Adrenal gland (tissue), 12 donors: ENCODE measurements around the gene PRRC2A. TPM values are rescaled to one million over a fixed set of nuclear protein-coding genes. Genes with fewer than 3 reads are reported as not detected.

ENCODE experiments used
- DNase-seq, 7 donors: peaks; one replicate each; pipeline ENCODE4 v3.0.0-alpha.2; 2019 to 2020
- H3K27ac ChIP-seq, 5 donors: fragments of 200-600 bp; sonication (generic) in 4 of 5; 1 replicate in 3 of 5; 2 replicates in 2 of 5; pipeline versions ENCODE4 v1.5.1 to v1.8.0; 2016 to 2020; ENCODE audit warnings: mild to moderate bottlenecking in 1 of 5
- H3K27me3 ChIP-seq: fragments of 200-600 bp; 2 replicates; pipeline ENCODE4 v1.8.0; 2021
- H3K36me3 ChIP-seq, 2 donors: fragments of 200-600 bp; replicated peaks in 1 of 2; 1 replicate in 1 of 2; 2 replicates in 1 of 2; pipeline versions ENCODE4 v1.5.1 to v1.8.0; 2018 to 2022
- H3K4me1 ChIP-seq, 2 donors: fragments of 200-600 bp; replicated peaks in 1 of 2; 1 replicate in 1 of 2; 2 replicates in 1 of 2; pipeline versions ENCODE4 v1.5.1 to v1.8.0; 2018 to 2021
- H3K4me3 ChIP-seq, 4 donors: fragments of 200-600 bp; sonication (generic) in 3 of 4; one replicate each; pipeline ENCODE4 v1.5.1; 2016 to 2018
- H3K9me3 ChIP-seq, 3 donors: fragments of 200-600 bp; sonication (generic) in 1 of 3; replicated peaks in 1 of 3; 1 replicate in 2 of 3; 2 replicates in 1 of 3; pipeline versions ENCODE4 v1.5.1 to v1.8.0; 2016 to 2021
- CTCF ChIP-seq, 6 experiments: fragments of 450-650 bp in 4 of 6; fragments of 200-600 bp in 2 of 6; sonication (generic) in 1 of 6; IDR thresholded peaks; 1 replicate in 5 of 6; 2 replicates in 1 of 6; pipeline versions ENCODE4 v1.5.1 to v1.8.0; 2016 to 2021; ENCODE audit warnings: antibody characterized with exemption in 6 of 6, mild to moderate bottlenecking in 2 of 6, moderate library complexity in 1 of 6
- POLR2A ChIP-seq, 2 donors: fragments of 450-650 bp; IDR thresholded peaks; one replicate each; pipeline ENCODE4 v1.6.1; 2017; ENCODE audit warnings: antibody characterized with exemption in 2 of 2, mild to moderate bottlenecking in 2 of 2, moderate library complexity in 1 of 2
- WGBS, 4 donors: extraction: QIAGEN DNeasy Blood & Tissue Kit in 2 of 4; methylation state at CpG; one replicate each; pipeline versions ENCODE4 v1.1.5 to v1.1.7; 2013 to 2017; 5-methylcytosine and 5-hydroxymethylcytosine counted together
- intact Hi-C, 2 donors: fragments of 100-400 bp; cut with DNase I; formaldehyde crosslinking; loops; one replicate each; pipeline versions ENCODE4 v1.14.1 to v1.15.0; 2022 to 2023
- polyA plus RNA-seq, 3 donors: library from polyadenylated mRNA; stranded (reverse); fragments of 200-250 nt in 2 of 3; fragments of 350-450 nt in 1 of 3; fragmentation: Illumina TruSeq in 1 of 3; extraction: RNeasy Lipid Tissue Mini Kit (QIAGEN cat#74804) in 1 of 3; gene quantifications; one replicate each; pipeline ENCODE4 v1.2.3, GENCODE V29; 2013 to 2014
- total RNA-seq, 9 donors: library from RNA; depleted of rRNA in 4 of 9; stranded (reverse); fragments of >200 nt in 4 of 9; fragments of 120-200 nt in 1 of 9; fragmentation: NEBNext Ultra II Directional in 1 of 9; extraction: Animal tissue kit (Norgen Biotek cat#: 25700) in 1 of 9; gene quantifications; one replicate each; pipeline versions ENCODE4 v1.1.0 to v1.2.4, GENCODE V29; 2013 to 2023
- donor health status: healthy with polysubstance abuse.
- donor health status: Bipolar disorder and iron deficiency.
- donor health status: DM: yes; HTN: yes; CAD: no.
- donor health status: DM: no; HTN: no; CAD: no.
- donor health status: DM: no; HTN: no; CAD: no.
- donor health status: DM: yes; HTN: yes; CAD: no.

The PRRC2A gene
- total and polyA plus RNA-seq, 12 donors = 31.9 to 419 (median 121) TPM

- Histone ChIP-seq H3K4me3 (no peak overlapping the region), H3K4me1 (peaks cover 20 to 54% of the 10 kb centered on the region in 2 donors), H3K27ac (no peak overlapping the region), H3K36me3 (peaks cover 0 to 18% of the 10 kb centered on the region in 2 donors), H3K9me3 (no peaks in the 10 kb centered on the region), H3K27me3 (no peaks in the 10 kb centered on the region)
- 87 to 90% (median 88%) methylated on average over 10 to 12 of the region's 12 CpGs for WGBS, 4 donors
- TF ChIP-seq CTCF (IDR thresholded peaks at IDR 0.05) (no peak), POLR2A (IDR thresholded peaks at IDR 0.05) (no peak)
- intact Hi-C loops = no loop called here
- no peak for DNase-seq
Observed at GRCh38 chr6:31662124-31662723, 41.7 kb downstream of the PRRC2A start.

- Histone ChIP-seq H3K9me3 (no peaks in the 10 kb centered on the region), H3K36me3 (peaks cover 0 to 24% of the 10 kb centered on the region in 2 donors), H3K27me3 (no peaks in the 10 kb centered on the region), H3K4me3 (peak overlapping the region in 1 of 4 donors; percentile 95), H3K4me1 (peaks cover 20 to 59% of the 10 kb centered on the region in 2 donors), H3K27ac (peak overlapping the region in 4 of 5 donors; percentile 83 to 96 (median 90))
- DNase-seq = no peak
- no peak for TF ChIP-seq POLR2A (IDR thresholded peaks at IDR 0.05)
- no peak for TF ChIP-seq CTCF (IDR thresholded peaks at IDR 0.05)
- intact Hi-C loops = no loop called here
- 71 to 78% (median 72%) methylated on average over 5 to 9 of the region's 9 CpGs for WGBS, 4 donors
Observed at GRCh38 chr6:31663126-31663960, 42.8 kb downstream of the PRRC2A start.

- no peak for TF ChIP-seq POLR2A (IDR thresholded peaks at IDR 0.05)
- TF ChIP-seq CTCF (IDR thresholded peaks at IDR 0.05) = no peak
- Histone ChIP-seq H3K9me3 (no peaks in the 10 kb centered on the region), H3K27me3 (no peaks in the 10 kb centered on the region), H3K36me3 (peaks cover 0 to 32% of the 10 kb centered on the region in 2 donors), H3K27ac (peak overlapping the region; percentile 83 to 96 (median 89)), H3K4me1 (peaks cover 14 to 51% of the 10 kb centered on the region in 2 donors), H3K4me3 (peak overlapping the region in 2 of 4 donors; percentile 69 to 95)
- WGBS, 4 donors = 17 to 30% (median 21%) methylated on average over 12 to 17 of the region's 17 CpGs
- peak in 6 of 7 donors; percentile 48 to 77 (median 58) for DNase-seq
- intact Hi-C loops = no loop called here
Observed at GRCh38 chr6:31663961-31664789, 43.7 kb downstream of the PRRC2A start.
